ENCODE data around the gene GALNS. TPM values are rescaled to one million over a fixed set of nuclear protein-coding genes. Genes with fewer than 3 reads are reported as not detected.

GALNS gene
- polyA plus RNA-seq, 4 donors: 18.5 to 28.2 (median 25.7) TPM

- DNase-seq (ENCODE audit: low read depth in 4 of 4, low spot score in 2 of 4): no peak
Observed at GRCh38 chr16:88861359-88861758, 4.6 kb upstream of the GALNS start.

- DNase-seq (ENCODE audit: low read depth in 4 of 4, low spot score in 2 of 4): no peak
Observed at GRCh38 chr16:88859381-88860091, 2.8 kb upstream of the GALNS start.

- DNase-seq (ENCODE audit: low read depth in 4 of 4, low spot score in 2 of 4): peak in 1 of 4 donors; percentile 55
Observed at GRCh38 chr16:88857728-88858339, 1.1 kb upstream of the GALNS start.

- DNase-seq (ENCODE audit: low read depth in 4 of 4, low spot score in 2 of 4): no peak
Observed at GRCh38 chr16:88856122-88856827, 472 bp downstream of the GALNS start.

- no peak for DNase-seq (ENCODE audit: low read depth in 4 of 4, low spot score in 2 of 4)
Observed at GRCh38 chr16:88855736-88856121, 1.0 kb downstream of the GALNS start.

- DNase-seq (ENCODE audit: low read depth in 4 of 4, low spot score in 2 of 4): no peak
Observed at GRCh38 chr16:88855176-88855575, 1.6 kb downstream of the GALNS start.

GRCh38 chr16:88854306-88855111 lies 2.2 kb downstream of the GALNS start:
- DNase-seq (ENCODE audit: low read depth in 4 of 4, low spot score in 2 of 4): no peak

- DNase-seq (ENCODE audit: low read depth in 4 of 4, low spot score in 2 of 4): no peak
Observed at GRCh38 chr16:88853325-88853941, 3.3 kb downstream of the GALNS start.

GRCh38 chr16:88851616-88852015 lies 5.1 kb downstream of the GALNS start:
- DNase-seq (ENCODE audit: low read depth in 4 of 4, low spot score in 2 of 4): no peak

- no peak for DNase-seq (ENCODE audit: low read depth in 4 of 4, low spot score in 2 of 4)
Observed at GRCh38 chr16:88850531-88851199, 6.1 kb downstream of the GALNS start.

GRCh38 chr16:88848557-88848956 lies 8.2 kb downstream of the GALNS start:
- DNase-seq (ENCODE audit: low read depth in 4 of 4, low spot score in 2 of 4): no peak

- DNase-seq (ENCODE audit: low read depth in 4 of 4, low spot score in 2 of 4): no peak
Observed at GRCh38 chr16:88847654-88848053, 9.1 kb downstream of the GALNS start.

GRCh38 chr16:88846088-88846487 lies 10.7 kb downstream of the GALNS start:
- no peak for DNase-seq (ENCODE audit: low read depth in 4 of 4, low spot score in 2 of 4)

- no peak for DNase-seq (ENCODE audit: low read depth in 4 of 4, low spot score in 2 of 4)
Observed at GRCh38 chr16:88844419-88845036, 12.2 kb downstream of the GALNS start.

- no peak for DNase-seq (ENCODE audit: low read depth in 4 of 4, low spot score in 2 of 4)
Observed at GRCh38 chr16:88843256-88843655, 13.5 kb downstream of the GALNS start.

GRCh38 chr16:88842806-88843205 lies 13.9 kb downstream of the GALNS start:
- DNase-seq (ENCODE audit: low read depth in 4 of 4, low spot score in 2 of 4): no peak

- no peak for DNase-seq (ENCODE audit: low read depth in 4 of 4, low spot score in 2 of 4)
Observed at GRCh38 chr16:88842308-88842756, 14.4 kb downstream of the GALNS start.

GRCh38 chr16:88841521-88842307 lies 15.0 kb downstream of the GALNS start:
- DNase-seq (ENCODE audit: low read depth in 4 of 4, low spot score in 2 of 4): no peak

Measured in left renal cortex interstitium (tissue), 4 donors.